ENCODE results near the gene SURF6. TPM values are rescaled to one million over a fixed set of nuclear protein-coding genes. Genes with fewer than 3 reads are reported as not detected.
A peak's percentile ranks its signal among the peaks of the same experiment; 100 is the strongest.
"Not testable (repeated sequence)": the region's sequence is repeated elsewhere in the genome, so short reads cannot be mapped to it uniquely, and the experiment has no call there.

SURF6 gene
- total and polyA plus RNA-seq, 2 of the 8 experiments (the other 6 are each of a cell fraction or from before 2014, with no cell fraction given): 6.1 to 23.7 TPM

GRCh38 chr9:133334888-133335287 is 1.1 kb downstream of the SURF6 start:
- not testable (repeated sequence) for H3K9ac ChIP-seq (replicated peaks in 1 of 4; ENCODE audit: extremely low read depth in 1 of 4, low read depth in 3 of 4, low read length in 3 of 4); FAIRE-seq
- peaks cover 21 to 54% (median 38%) of the 10 kb centered on the region in 4 experiments for H3K36me3 ChIP-seq (ENCODE audit: control insufficient read depth in 2 of 4, insufficient read depth in 4 of 4, low read length in 3 of 4)

More at GRCh38 chr9:133334888-133335287, 1.1 kb downstream of the SURF6 start:
- not testable (repeated sequence) for H2AK5ac ChIP-seq (ENCODE audit: low read depth, low read length); H3K27ac ChIP-seq (ENCODE audit: low read depth, low read length); H2BK15ac ChIP-seq (ENCODE audit: low read length); H2BK12ac ChIP-seq (ENCODE audit: low read depth, low read length); H3K27me3 ChIP-seq (replicated peaks in 1 of 4; ENCODE audit: control insufficient read depth in 3 of 4, extremely low read depth in 1 of 4, insufficient read depth in 3 of 4, low read length in 3 of 4); H3K23me2 ChIP-seq (ENCODE audit: low read depth, low read length); H4K8ac ChIP-seq (ENCODE audit: extremely low read depth, insufficient read depth, low read length); H3K79me1 ChIP-seq (ENCODE audit: low read depth, low read length); H3K4me1 ChIP-seq (replicated peaks in 1 of 4; ENCODE audit: control insufficient read depth in 3 of 4, insufficient read depth in 4 of 4, low read length in 3 of 4); H2BK5ac ChIP-seq (ENCODE audit: low read depth, low read length); DNase-seq (ENCODE audit: low read depth in 1 of 2, low spot score in 2 of 2); H2BK20ac ChIP-seq (ENCODE audit: low read length); H3K14ac ChIP-seq (ENCODE audit: insufficient read length); H3K4ac ChIP-seq (replicated peaks; ENCODE audit: insufficient read length, low read depth, low read length); H3K18ac ChIP-seq (ENCODE audit: extremely low read depth, low read length); H3K56ac ChIP-seq (replicated peaks; ENCODE audit: insufficient read length, low read depth, low read length); H3K9me3 ChIP-seq (ENCODE audit: insufficient read depth in 2 of 2, low read depth in 1 of 2, low read length in 1 of 2); H3K23ac ChIP-seq (ENCODE audit: insufficient read length); H2BK120ac ChIP-seq (replicated peaks; ENCODE audit: low read depth, low read length); H4K5ac ChIP-seq (ENCODE audit: insufficient read length, low read depth, low read length); H2AFZ ChIP-seq (ENCODE audit: low read length); H4K91ac ChIP-seq (replicated peaks; ENCODE audit: insufficient read length, low read length)
- WGBS, 2 experiments (ENCODE audit: extremely low coverage in 1 of 2, insufficient coverage in 1 of 2, insufficient read length in 1 of 2, insufficient replicate concordance in 2 of 2, low coverage in 1 of 2, low lambda C conversion rate in 2 of 2, missing lambda C conversion rate in 1 of 2): 85% methylated on average over 11 of the region's 11 CpGs; no CpG with 5 or more reads in 1 of the 2 experiments
- ChIA-PET POLR2A (ENCODE audit: partially characterized antibody) (interaction anchor here (0.6 to 7.3 kb wide), 9 partner anchors 8 to 483 kb away, joined by 3 to 120 read pairs (median 4); partner anchors contain the start of genes MED22 and RPL7A), CTCF (ENCODE audit: partially characterized antibody) (interaction anchor here (0.6 to 7.0 kb wide), 9 partner anchors 8 to 154 kb away, joined by 3 to 123 read pairs (median 4); no protein-coding TSS in a partner anchor)
- Histone ChIP-seq H4K20me1 (replicated peaks in 1 of 2; ENCODE audit: control insufficient read depth in 1 of 2, insufficient read depth in 2 of 2, low read length in 2 of 2) (peaks cover 4 to 16% of the 10 kb centered on the region in 2 experiments), H3K4me3 (ENCODE audit: extremely low read depth in 1 of 4, insufficient read depth in 2 of 4, low read depth in 3 of 4, low read length in 4 of 4) (peak overlapping the region; percentile 64 to 95 (median 92); a peak in 6 of 8 replicates), H3K79me2 (ENCODE audit: control insufficient read depth in 1 of 2, insufficient read depth in 2 of 2, low read length in 2 of 2) (peaks cover 0 to 15% of the 10 kb centered on the region in 2 experiments; a peak in 2 of 4 replicates), H3K4me2 (ENCODE audit: insufficient read depth in 1 of 2, low read depth in 2 of 2, low read length in 2 of 2) (peak overlapping the region; percentile 70 to 78)
